SH-SY5Y (cell line): ENCODE data around the gene ZBP1.

Experiments used
- GATA2 ChIP-seq: IDR thresholded peaks from 2 replicates; pipeline ENCODE4 v1.6.1; 2011; ENCODE audit warnings: mild to moderate bottlenecking, low read depth, low read length
- GATA3 ChIP-seq: IDR thresholded peaks from 2 replicates; pipeline ENCODE4 v1.6.1; 2011; ENCODE audit warnings: low read depth, mild to moderate bottlenecking, low read length, moderate library complexity

Gene ZBP1

GRCh38 chr20:57577679-57578475 lies 42.3 kb downstream of the ZBP1 start:
- TF ChIP-seq GATA3 (no peak), GATA2 (no peak)

DNA sequence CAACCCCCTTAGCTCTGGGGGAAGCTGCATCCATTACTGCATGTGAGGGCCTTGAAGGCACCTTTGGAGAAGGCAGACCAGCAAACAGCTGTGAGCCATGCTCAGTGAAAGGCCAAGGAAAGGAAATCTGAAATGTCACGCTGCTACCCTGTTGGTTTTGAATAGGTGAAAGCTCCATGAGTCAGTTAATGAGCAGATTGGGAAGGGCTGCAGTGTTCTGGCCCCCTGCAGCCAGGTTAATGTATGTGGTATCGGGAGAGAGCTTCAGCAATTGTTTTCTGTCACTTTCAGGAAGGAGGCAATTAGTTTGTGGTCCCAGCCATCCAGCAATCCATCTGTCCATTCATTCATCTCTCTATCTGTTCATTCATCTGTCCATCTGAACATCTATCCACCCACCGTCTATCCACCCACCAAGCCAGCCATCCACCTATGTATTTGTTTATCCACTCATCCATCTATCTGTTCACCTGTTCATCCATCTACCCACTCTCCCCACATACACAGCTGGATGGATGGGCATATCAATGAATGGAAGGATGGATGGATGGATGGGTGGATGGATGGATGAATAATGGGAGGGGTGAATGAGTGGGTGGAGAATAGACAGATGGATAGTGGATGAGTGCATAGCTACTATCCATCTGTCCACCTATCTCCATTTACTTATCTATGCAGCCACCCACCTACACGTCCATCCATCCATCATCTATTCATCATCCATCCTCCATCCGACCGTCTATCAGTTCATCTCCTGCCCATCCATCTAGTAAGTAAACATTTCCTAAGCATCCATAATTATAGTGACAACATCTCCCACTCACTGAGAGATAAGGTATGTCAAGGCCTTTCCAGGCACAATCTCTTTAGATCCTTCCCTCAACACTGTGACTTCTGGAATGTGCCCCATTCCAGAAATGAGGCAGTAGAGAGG lies 43.3 kb downstream of the ZBP1 start:
- no peak for TF ChIP-seq GATA2
- no peak for TF ChIP-seq GATA3

DNA sequence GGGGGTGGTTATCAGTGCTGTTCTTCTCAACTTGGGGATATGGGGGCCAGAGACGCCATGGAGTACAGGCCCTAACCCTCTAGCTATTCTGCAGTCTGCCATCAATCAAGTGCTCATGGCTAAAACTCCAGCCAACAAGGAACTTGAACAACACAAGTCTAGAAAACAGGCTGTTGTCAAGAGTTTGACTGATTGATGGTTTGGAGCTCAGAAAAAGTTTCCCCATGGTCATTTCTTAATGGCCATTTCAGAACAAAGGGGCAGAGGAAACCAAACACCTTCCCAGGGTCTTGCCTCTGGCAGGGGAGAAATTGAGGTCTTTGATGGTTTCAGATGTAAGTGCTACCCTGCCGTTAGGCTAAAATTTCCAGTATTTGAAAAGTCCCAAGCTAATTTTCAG lies 44.2 kb downstream of the ZBP1 start:
- TF ChIP-seq GATA2 = no peak
- TF ChIP-seq GATA3 = no peak

GRCh38 chr20:57574954-57575353 lies 45.3 kb downstream of the ZBP1 start:
- TF ChIP-seq GATA3 = no peak
- no peak for TF ChIP-seq GATA2

- TF ChIP-seq GATA3 = no peak
- TF ChIP-seq GATA2 = no peak
Observed at GRCh38 chr20:57573894-57574293, 46.3 kb downstream of the ZBP1 start.

DNA sequence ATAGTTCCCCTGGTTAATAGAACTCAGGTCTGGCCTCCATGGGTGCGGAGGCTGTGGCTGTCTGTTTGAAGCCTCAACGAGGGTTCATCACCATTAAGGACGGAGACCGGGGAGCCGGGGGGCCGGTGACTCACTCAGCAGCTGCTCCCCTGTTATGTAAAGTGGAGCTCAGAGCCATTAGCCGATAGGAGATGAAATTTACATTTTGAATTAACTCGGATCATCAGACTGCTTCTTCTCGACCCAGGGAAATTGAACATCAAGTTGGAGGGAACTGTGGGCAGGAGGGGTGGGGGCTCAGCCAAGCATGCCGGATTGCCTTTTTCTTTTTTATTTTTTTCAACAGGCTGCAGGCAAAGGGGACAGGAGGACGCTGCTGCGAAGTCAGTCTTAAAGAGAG lies 47.0 kb downstream of the ZBP1 start:
- no peak for TF ChIP-seq GATA2
- no peak for TF ChIP-seq GATA3

GRCh38 chr20:57571782-57572416 lies 48.3 kb downstream of the ZBP1 start:
- TF ChIP-seq GATA3 (no peak), GATA2 (no peak)

- no peak for TF ChIP-seq GATA3
Observed at GRCh38 chr20:57570920-57571319, 49.3 kb downstream of the ZBP1 start.

- TF ChIP-seq GATA3 (no peak), GATA2 (no peak)
Observed at GRCh38 chr20:57570145-57570850, 49.9 kb downstream of the ZBP1 start.

DNA sequence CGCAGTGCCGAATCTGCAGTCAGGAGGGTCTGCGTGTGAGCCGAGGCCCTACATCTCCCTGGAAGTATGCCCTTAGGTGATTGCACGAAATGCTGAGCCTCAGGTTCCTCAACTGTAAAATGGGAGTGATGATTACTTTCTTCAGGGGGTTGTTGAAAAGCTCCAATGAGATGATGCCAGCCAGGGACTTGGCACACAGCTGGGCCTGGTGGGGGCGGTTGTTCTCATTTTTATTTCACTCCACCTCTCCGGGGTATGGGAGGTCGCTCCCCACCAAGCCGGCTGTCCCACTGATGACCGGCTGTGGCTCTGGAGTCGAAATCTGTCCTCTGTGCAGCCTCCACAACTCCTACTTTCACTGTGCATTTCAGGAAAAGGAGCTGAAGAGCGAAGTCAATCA lies 51.3 kb downstream of the ZBP1 start:
- TF ChIP-seq GATA3 (no peak), GATA2 (no peak)

DNA sequence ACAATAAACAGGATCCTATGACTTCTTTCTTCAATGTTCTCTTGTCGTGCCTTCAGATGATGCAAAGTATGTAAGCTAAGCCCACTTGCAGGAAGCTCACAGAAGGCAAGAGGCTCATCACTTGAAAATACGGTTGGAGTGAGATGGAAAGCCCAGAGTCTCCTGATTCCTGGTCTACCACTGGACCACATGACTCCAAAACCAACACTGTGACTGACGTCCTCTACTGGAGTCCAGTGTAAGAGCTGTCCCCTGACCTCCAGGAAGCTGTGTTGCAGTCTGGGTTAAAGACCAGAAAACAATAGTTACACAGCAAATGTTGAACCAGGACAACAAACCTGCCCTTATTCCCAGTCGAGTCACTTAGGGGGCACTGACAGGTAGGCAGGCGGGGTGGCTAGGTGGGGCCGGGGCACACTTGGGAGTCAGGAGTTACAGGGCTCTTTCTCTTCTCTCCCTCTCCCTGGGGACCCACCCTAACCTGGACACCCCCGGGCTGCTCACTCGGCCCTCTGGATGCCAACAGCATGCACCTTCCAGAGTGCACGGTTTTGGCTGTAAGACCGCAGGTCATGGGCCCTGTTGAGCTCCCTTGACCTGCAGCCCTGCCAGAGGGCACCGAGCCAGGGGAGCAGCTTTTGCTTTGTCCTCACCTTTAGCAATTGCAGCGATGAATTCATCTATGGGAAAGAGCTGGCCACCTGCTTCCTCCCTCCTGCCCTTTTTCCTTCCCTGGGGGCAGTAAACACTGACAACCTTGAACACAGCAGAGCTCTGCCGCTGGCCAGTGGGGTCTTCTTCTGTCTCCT lies 51.9 kb downstream of the ZBP1 start:
- TF ChIP-seq GATA2 = no peak
- no peak for TF ChIP-seq GATA3

GRCh38 chr20:57567471-57568079 lies 52.7 kb downstream of the ZBP1 start:
- TF ChIP-seq GATA2 = no peak
